Measurements from ENCODE around the gene CLMP. TPM values are rescaled to one million over a fixed set of nuclear protein-coding genes. Genes with fewer than 3 reads are reported as not detected.

Gene CLMP
- polyA plus RNA-seq, 6 donors from 2014 or later: 0.20 to 0.38 (median 0.31) TPM; not detected in 3

DNA sequence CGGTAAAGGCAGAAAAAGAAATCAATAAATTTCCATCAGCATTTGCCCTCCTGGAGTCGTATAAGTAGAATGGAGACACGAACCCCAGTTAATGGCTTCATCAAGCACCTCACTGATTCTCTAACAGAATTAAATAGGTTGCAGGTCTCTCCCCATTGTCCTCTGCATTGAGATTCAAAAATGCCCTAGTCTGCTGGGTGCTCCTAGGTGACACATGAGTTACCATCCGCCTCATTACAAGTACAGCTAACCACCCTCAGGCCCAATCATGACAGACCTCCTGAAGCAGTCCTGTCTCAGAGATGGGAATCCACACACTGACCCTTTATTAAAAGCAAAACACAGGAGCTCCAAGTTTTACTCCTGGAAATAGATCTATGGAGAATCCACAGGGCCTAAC is 164.5 kb downstream of the CLMP start:
- no peaks in the 10 kb centered on the region for H3K9me3 Mint-ChIP-seq
- H3K4me3 Mint-ChIP-seq: no peak overlapping the region
- no peaks in the 10 kb centered on the region for H3K36me3 Mint-ChIP-seq
- ATAC-seq (ENCODE audit: low read depth in 2 of 2) (no peak), DNase-seq (no peak)
- H3K27ac Mint-ChIP-seq: no peak overlapping the region
- H3K4me1 Mint-ChIP-seq: no peaks in the 10 kb centered on the region
- H3K27me3 Mint-ChIP-seq: peaks cover 0 to 4% (median 0%) of the 10 kb centered on the region in 3 donors

DNA sequence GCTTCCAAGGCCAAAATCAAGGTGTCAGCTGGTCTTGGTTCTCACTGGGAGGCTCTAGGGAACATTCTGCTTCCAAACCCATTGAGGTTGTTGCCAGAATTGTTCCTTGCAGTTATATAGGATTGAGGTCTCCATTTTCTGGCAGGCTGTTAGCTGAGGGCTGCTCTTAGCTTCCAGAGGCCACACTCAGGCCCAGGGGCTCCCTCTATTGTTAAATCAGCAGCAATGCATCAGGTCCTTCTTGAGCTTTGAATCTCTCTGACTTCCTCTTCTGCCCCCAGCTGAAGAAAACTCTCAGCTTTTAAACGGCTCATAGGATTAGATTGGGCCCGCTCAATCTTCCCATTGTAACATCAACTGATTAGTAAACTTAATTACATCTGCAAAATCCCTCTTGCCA is 174.1 kb downstream of the CLMP start:
- H3K9me3 Mint-ChIP-seq: no peaks in the 10 kb centered on the region
- peaks cover 9 to 11% (median 9%) of the 10 kb centered on the region in 3 donors for H3K4me1 Mint-ChIP-seq
- peak; percentile 36 for DNase-seq
- H3K27ac Mint-ChIP-seq: no peak overlapping the region
- peak; percentile 78 to 83 for ATAC-seq (ENCODE audit: low read depth in 2 of 2)
- H3K4me3 Mint-ChIP-seq: no peak overlapping the region
- no peaks in the 10 kb centered on the region for H3K36me3 Mint-ChIP-seq
- peaks cover 4 to 19% (median 5%) of the 10 kb centered on the region in 3 donors for H3K27me3 Mint-ChIP-seq

Other genes starting within 250 kb of the CLMP start
- gene BSX, start 213.4 kb downstream of the CLMP start, polyA plus RNA-seq (ENCODE audit: low read depth in 6 of 6): not detected
- gene HSPA8, start 133.1 kb downstream of the CLMP start, polyA plus RNA-seq (ENCODE audit: low read depth in 6 of 6): 100 to 1,000 TPM; 390 to 727 (median 594) TPM
- gene GRAMD1B, start 235.0 kb upstream of the CLMP start, polyA plus RNA-seq (ENCODE audit: low read depth in 6 of 6): under 1 TPM in 1 of 6 donors, not detected in 5; 0.84 TPM